K562 (cell line): ENCODE data around the gene SMG5. TPM values are rescaled to one million over a fixed set of nuclear protein-coding genes. Genes with fewer than 3 reads are reported as not detected.

ENCODE experiments used
- ATAC-seq: fragments of 200-7000 bp; cut with Tn5 transposase; 3 replicates; pipeline ENCODE4 v1.9.1; 2020; ENCODE audit warnings: moderate library complexity
- BruUV-seq: library from RNA; stranded (reverse); fragments of 400-500 nt; replicated peaks from 2 replicates; lab custom pipeline; 2021; lab: Mats Ljungman, UMichigan
- CTCF ChIA-PET: fragments of 300-600 bp; formaldehyde crosslinking; extraction: SDS; loops from one replicate; lab custom pipeline; 2021; ENCODE audit warnings: low intra/inter-chr PET ratio; lab: Yijun Ruan, JAX
- POLR2A ChIA-PET: fragments of 300-600, 350-650 bp; sonication (Branson Sonifier 250); formaldehyde crosslinking; extraction: SDS; loops from one replicate; lab custom pipeline; 2021; ENCODE audit warnings: antibody characterized with exemption, inconsistent platforms; lab: Yijun Ruan, JAX
- DNase-seq, 4 experiments: peaks; one replicate each; pipeline versions ENCODE4 v3.0.0 to v3.0.0-alpha.2; 2011 to 2018; ENCODE audit warnings: low spot score in 3 of 4, mixed read lengths in 3 of 4; ENCODE audit errors: extremely low read depth in 1 of 4
- FAIRE-seq: peaks from 2 replicates; lab custom pipeline; 2011; peaks lifted over from hg19 to GRCh38; lab: Jason Lieb, UNC
- H2AFZ ChIP-seq: 2 replicates; pipeline ENCODE4 v1.6.0; 2011; ENCODE audit warnings: low read depth, low read length, control low read depth, inconsistent platforms
- H3K27ac ChIP-seq: fragments of 200-600 bp; 3 replicates; pipeline ENCODE4 v1.8.0; 2011; ENCODE audit warnings: low read depth, mild to moderate bottlenecking, control low read depth, inconsistent platforms, low read length, moderate library complexity, mixed read lengths; ENCODE audit errors: extremely low read depth
- H3K27me3 ChIP-seq, 2 experiments: fragments of 300-600 bp in 1 of 2; 2 replicates in 1 of 2; 3 replicates in 1 of 2; pipeline versions ENCODE4 v1.6.0 to v1.8.0; 2011; ENCODE audit warnings: inconsistent platforms in 2 of 2, low read length in 2 of 2, mild to moderate bottlenecking in 1 of 2, mixed read lengths in 1 of 2, moderate library complexity in 1 of 2; ENCODE audit not compliant: control insufficient read depth in 2 of 2, insufficient read depth in 2 of 2
- H3K36me3 ChIP-seq: fragments of 300-600 bp; 3 replicates; pipeline ENCODE4 v1.8.0; 2011; ENCODE audit warnings: mild to moderate bottlenecking, low read length, inconsistent platforms; ENCODE audit not compliant: control insufficient read depth, insufficient read depth
- H3K4me1 ChIP-seq, 2 experiments: fragments of 200-600 bp in 1 of 2; replicated peaks in 1 of 2; 2 replicates in 1 of 2; 3 replicates in 1 of 2; pipeline versions ENCODE4 v1.5.1 to v1.8.0; 2011; ENCODE audit warnings: inconsistent platforms in 2 of 2, low read length in 2 of 2, mild to moderate bottlenecking in 1 of 2, mixed read lengths in 1 of 2, moderate library complexity in 1 of 2; ENCODE audit not compliant: control insufficient read depth in 2 of 2, insufficient read depth in 2 of 2
- H3K4me2 ChIP-seq: 2 replicates; pipeline ENCODE4 v1.6.1; 2011; ENCODE audit warnings: low read length, control low read depth, inconsistent platforms, mixed read lengths; ENCODE audit not compliant: insufficient read depth
- H3K4me3 ChIP-seq: fragments of 200-600 bp; sonication (generic), shearing (Covaris generic); 2 replicates; pipeline ENCODE4 v1.5.1; 2016; ENCODE audit warnings: control low read depth, inconsistent platforms
- H3K79me2 ChIP-seq: fragments of 200-600 bp; 3 replicates; pipeline ENCODE4 v1.8.0; 2011; ENCODE audit warnings: low read length, inconsistent platforms; ENCODE audit not compliant: control insufficient read depth, insufficient read depth
- H3K9ac ChIP-seq, 2 experiments: 2 replicates each; pipeline versions ENCODE4 v1.6.0 to v1.6.1; 2011; ENCODE audit warnings: low read depth in 2 of 2, low read length in 2 of 2, control low read depth in 1 of 2, inconsistent platforms in 1 of 2, mild to moderate bottlenecking in 1 of 2, mixed read lengths in 1 of 2; ENCODE audit not compliant: insufficient read depth in 1 of 2
- H3K9me1 ChIP-seq: one replicate; pipeline ENCODE4 v1.6.0; 2011; ENCODE audit warnings: inconsistent platforms, mild to moderate bottlenecking, low read length, moderate library complexity; ENCODE audit not compliant: control insufficient read depth, insufficient read depth
- H3K9me3 ChIP-seq: replicated peaks from 2 replicates; pipeline ENCODE4 v1.5.1; 2011; ENCODE audit warnings: low read depth, low read length, inconsistent platforms; ENCODE audit not compliant: control insufficient read depth, insufficient read depth
- H4K20me1 ChIP-seq: replicated peaks from 2 replicates; pipeline ENCODE4 v1.6.1; 2011; ENCODE audit warnings: low read length, inconsistent platforms, mixed read lengths; ENCODE audit not compliant: control insufficient read depth, insufficient read depth
- CEBPB ChIP-seq: fragments of 450-650 bp; IDR thresholded peaks from 2 replicates; pipeline ENCODE4 v1.6.1; 2016; ENCODE audit warnings: missing genetic modification characterization, missing compliant biosample characterization
- CEBPG ChIP-seq, 3 experiments: fragments of 200-800 bp in 1 of 3; sonication (Bioruptor generic) in 1 of 3; sonication (generic) in 1 of 3; formaldehyde crosslinking in 1 of 3; IDR thresholded peaks in 2 of 3; conservative IDR thresholded peaks in 1 of 3; 2 replicates each; pipeline versions ENCODE4 v1.6.1 to v1.8.0; 2016 to 2022; ENCODE audit warnings: missing compliant biosample characterization in 2 of 3, missing genetic modification characterization in 2 of 3, mild to moderate bottlenecking in 1 of 3, missing genetic modification reagents in 1 of 3
- PHF20 ChIP-seq: fragments of 450-650 bp; IDR thresholded peaks from 2 replicates; pipeline ENCODE4 v1.6.1; 2018; ENCODE audit not compliant: partially characterized antibody
- SMARCB1 ChIP-seq: IDR thresholded peaks from 2 replicates; pipeline ENCODE4 v1.6.1; 2011; ENCODE audit warnings: improper control_type of control experiment, low read depth; ENCODE audit not compliant: insufficient read length
- ZSCAN29 ChIP-seq: fragments of 450-650 bp; IDR thresholded peaks from 2 replicates; pipeline ENCODE4 v1.6.1; 2017
- WGBS: fragments of 100-300 bp; shearing (Covaris generic); methylation state at CpG from one replicate; pipeline ENCODE4 v1.1.6; 2016; ENCODE audit warnings: low coverage, mixed read lengths; ENCODE audit not compliant: insufficient coverage; ENCODE audit errors: missing lambda C conversion rate; 5-methylcytosine and 5-hydroxymethylcytosine counted together
- in situ Hi-C: fragments of 300-500 bp; cut with MboI; formaldehyde crosslinking; loops from 4 replicates; pipeline ENCODE4 v1.15.0; 2018; ENCODE audit warnings: inconsistent platforms, mixed read lengths
- intact Hi-C: fragments of 100-400 bp; cut with micrococcal nuclease; formaldehyde crosslinking; loops from 2 replicates; pipeline ENCODE4 v1.14.2; 2022
- polyA plus RNA-seq, 8 experiments: library from polyadenylated mRNA; depleted of rRNA in 4 of 8; stranded (reverse) in 5 of 8; unstranded in 3 of 8; fragments of >200 nt; fragmentation: Nextera tagmentation in 2 of 8; fragmentation: Illumina TruSeq in 1 of 8; extraction: Ambion mirVana in 2 of 8; extraction: Trizol in 1 of 8; gene quantifications; 2 replicates each; pipeline versions ENCODE4 v1.2.1 to v1.2.3, GENCODE V29; 2011 to 2014; ENCODE audit warnings: inconsistent platforms in 1 of 8, missing spikeins in 1 of 8
- total RNA-seq, 7 experiments: library from RNA; depleted of rRNA in 6 of 7; stranded (reverse); fragments of >200 nt in 6 of 7; fragmentation: Illumina TruSeq in 2 of 7; extraction: Trizol in 2 of 7; gene quantifications; 2 replicates each; pipeline versions ENCODE4 v1.2.1 to v1.2.3, GENCODE V29; 2011 to 2021; ENCODE audit warnings: low replicate concordance in 1 of 7
- TF ChIP-seq, protein P1 (sequence below): sonication (generic); formaldehyde crosslinking; IDR thresholded peaks from 2 replicates; pipeline ENCODE4 v1.4.0; 2020; ENCODE audit warnings: mild to moderate bottlenecking, missing genetic modification reagents

The SMG5 gene
- total and polyA plus RNA-seq, 9 of the 15 experiments (the other 6 are each of a cell fraction or from before 2014, with no cell fraction given) = 1.4 to 85.9 (median 53.0) TPM

DNA sequence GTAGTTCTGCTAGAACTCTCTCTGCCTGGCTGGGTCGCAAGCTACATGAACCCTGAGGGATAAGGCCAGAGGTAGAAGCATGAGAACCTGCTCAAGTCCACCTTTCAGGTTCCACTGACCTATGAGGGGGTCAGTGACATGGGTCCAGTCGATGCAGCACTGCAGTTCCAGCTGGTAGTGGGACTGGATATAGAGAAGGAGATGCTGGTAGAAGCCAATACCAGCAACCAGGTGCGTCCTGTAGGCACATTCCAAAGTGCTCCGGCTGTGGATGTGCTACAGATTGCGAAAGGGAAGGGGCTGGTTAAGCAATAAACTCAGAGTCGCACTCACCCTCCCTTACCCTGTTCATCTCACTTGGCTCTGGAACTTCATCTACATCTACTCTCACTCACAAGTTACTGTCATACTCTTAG lies 5.7 kb downstream of the SMG5 start:
- no peak overlapping the region for H3K27ac ChIP-seq
- H3K4me1 ChIP-seq = peaks cover 0 to 6% of the 10 kb centered on the region in 2 experiments; a peak in 3 of 5 replicates
- DNase-seq (no peak), FAIRE-seq (no peak), ATAC-seq (no peak)
- H3K9ac ChIP-seq = no peak overlapping the region
- H3K9me1 ChIP-seq = no peaks in the 10 kb centered on the region
- peaks cover 35% of the 10 kb centered on the region for H3K79me2 ChIP-seq
- H3K4me3 ChIP-seq = no peak overlapping the region
- TF ChIP-seq CEBPB (tag) (peak; percentile 75), PHF20 (no peak), CEBPG (CRISPR knock-in tag; IDR thresholded peaks at IDR 0.05) (0 out of 2 replicates have a peak, but pooled peaks have one; percentile 23), CEBPG (tag; conservative IDR thresholded peaks at IDR 0.05 in 1 of 2, IDR thresholded peaks at IDR 0.05 in 1 of 2) (no peak)
- TF ChIP-seq, all 486 proteins: peak for 2
- H3K4me2 ChIP-seq = no peak overlapping the region
- H4K20me1 ChIP-seq = peaks cover 11% of the 10 kb centered on the region; the same call in 1 of the 2 replicates
- H2AFZ ChIP-seq = no peak overlapping the region
- no peaks in the 10 kb centered on the region for H3K9me3 ChIP-seq
- intact Hi-C loops = no loop called here
- ChIA-PET CTCF (no interaction called here), POLR2A (interaction anchor here (0.7 to 1.0 kb wide), 2 partner anchors 17 to 29 kb away, joined by 3 read pairs; partner anchors contain the start of gene PAQR6)
- no TSS peak for BruUV-seq
- WGBS = 88% methylated on average over 6 of the region's 6 CpGs
- in situ Hi-C loops = no loop called here
- no peaks in the 10 kb centered on the region for H3K27me3 ChIP-seq
- H3K36me3 ChIP-seq = peaks cover 89% of the 10 kb centered on the region

DNA sequence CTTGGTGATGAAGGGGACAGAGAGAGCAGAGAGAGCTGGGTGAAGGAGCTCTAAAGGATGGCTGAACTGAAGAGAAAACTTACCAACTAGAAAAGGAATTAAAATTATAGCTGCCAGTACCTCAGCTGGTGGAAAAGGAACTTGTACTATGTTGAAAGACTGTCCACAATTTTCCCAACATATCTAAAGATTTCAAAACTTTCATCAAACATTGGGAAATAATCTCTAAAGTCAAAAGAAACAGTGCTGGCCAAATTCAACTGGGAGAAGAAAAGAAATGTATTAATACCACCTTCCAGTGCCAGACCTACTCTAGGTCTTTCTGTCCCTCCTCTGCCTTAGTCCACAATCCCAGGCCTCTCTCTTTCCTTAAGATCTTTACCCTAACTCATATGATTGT lies 6.1 kb downstream of the SMG5 start:
- in situ Hi-C loops = no loop called here
- Histone ChIP-seq H3K27me3 (no peaks in the 10 kb centered on the region), H3K27ac (no peak overlapping the region), H3K9me3 (no peaks in the 10 kb centered on the region), H3K79me2 (peaks cover 31% of the 10 kb centered on the region), H3K4me2 (no peak overlapping the region)
- intact Hi-C loops = no loop called here
- no TSS peak for BruUV-seq
- no peak for FAIRE-seq
- ATAC-seq = no peak
- TF ChIP-seq SMARCB1 (no peak), ZSCAN29 (no peak)
- TF ChIP-seq, protein P1, sequence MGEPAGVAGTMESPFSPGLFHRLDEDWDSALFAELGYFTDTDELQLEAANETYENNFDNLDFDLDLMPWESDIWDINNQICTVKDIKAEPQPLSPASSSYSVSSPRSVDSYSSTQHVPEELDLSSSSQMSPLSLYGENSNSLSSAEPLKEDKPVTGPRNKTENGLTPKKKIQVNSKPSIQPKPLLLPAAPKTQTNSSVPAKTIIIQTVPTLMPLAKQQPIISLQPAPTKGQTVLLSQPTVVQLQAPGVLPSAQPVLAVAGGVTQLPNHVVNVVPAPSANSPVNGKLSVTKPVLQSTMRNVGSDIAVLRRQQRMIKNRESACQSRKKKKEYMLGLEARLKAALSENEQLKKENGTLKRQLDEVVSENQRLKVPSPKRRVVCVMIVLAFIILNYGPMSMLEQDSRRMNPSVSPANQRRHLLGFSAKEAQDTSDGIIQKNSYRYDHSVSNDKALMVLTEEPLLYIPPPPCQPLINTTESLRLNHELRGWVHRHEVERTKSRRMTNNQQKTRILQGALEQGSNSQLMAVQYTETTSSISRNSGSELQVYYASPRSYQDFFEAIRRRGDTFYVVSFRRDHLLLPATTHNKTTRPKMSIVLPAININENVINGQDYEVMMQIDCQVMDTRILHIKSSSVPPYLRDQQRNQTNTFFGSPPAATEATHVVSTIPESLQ (CRISPR knock-in tag) = no peak
- TF ChIP-seq, all 486 proteins: peak for 0
- POLR2A ChIA-PET = interaction anchor here (0.7 to 1.0 kb wide), 3 partner anchors 18 to 33 kb away, joined by 3 read pairs; partner anchors contain the start of gene PAQR6
- Histone ChIP-seq H2AFZ (no peak overlapping the region), H3K36me3 (peaks cover 94% of the 10 kb centered on the region), H3K4me1 (peaks cover 0 to 6% of the 10 kb centered on the region in 2 experiments; a peak in 3 of 5 replicates), H3K9ac (no peak overlapping the region), H3K9me1 (no peaks in the 10 kb centered on the region), H3K4me3 (no peak overlapping the region), H4K20me1 (peaks cover 11% of the 10 kb centered on the region; the same call in 1 of the 2 replicates)
- no peak for DNase-seq
- CTCF ChIA-PET = no interaction called here
